Keratinocyte (primary cell): ENCODE measurements around the gene CSNK1G2.

Experiments used
- CTCF ChIP-seq, 3 experiments: IDR thresholded peaks in 1 of 3; conservative IDR thresholded peaks in 1 of 3; optimal IDR thresholded peaks in 1 of 3; 2 replicates in 2 of 3; 3 replicates in 1 of 3; pipeline versions ENCODE3 to v1.5.1; 2011; ENCODE audit warnings: low read length in 3 of 3, mild to moderate bottlenecking in 3 of 3, moderate library complexity in 2 of 3, control low read depth in 1 of 3, inconsistent platforms in 1 of 3; ENCODE audit not compliant: insufficient read depth in 2 of 3; ENCODE audit errors: extremely low read depth in 1 of 3
- EZH2 ChIP-seq: IDR thresholded peaks from one replicate; pipeline ENCODE4 v1.6.1; 2012; ENCODE audit warnings: inconsistent platforms, mild to moderate bottlenecking, low read length, moderate library complexity

- TF ChIP-seq CTCF (optimal IDR thresholded peaks at IDR 0.05 in 1 of 3, IDR thresholded peaks at IDR 0.05 in 1 of 3, conservative IDR thresholded peaks at IDR 0.05 in 1 of 3; ENCODE audit: extremely low read depth in 1 of 3, insufficient read depth in 2 of 3, low read length in 3 of 3) (no peak), EZH2 (no peak)
These were observed 38.0 kb downstream of the CSNK1G2 start for GRCh38 chr19:1979017-1979416.
